ENCODE data around the gene SLC47A2. TPM values are rescaled to one million over a fixed set of nuclear protein-coding genes. Genes with fewer than 3 reads are reported as not detected.
A peak's percentile ranks its signal among the peaks of the same experiment; 100 is the strongest.
"Not testable (repeated sequence)": the region's sequence is repeated elsewhere in the genome, so short reads cannot be mapped to it uniquely, and the experiment has no call there.

SLC47A2 gene, protein sequence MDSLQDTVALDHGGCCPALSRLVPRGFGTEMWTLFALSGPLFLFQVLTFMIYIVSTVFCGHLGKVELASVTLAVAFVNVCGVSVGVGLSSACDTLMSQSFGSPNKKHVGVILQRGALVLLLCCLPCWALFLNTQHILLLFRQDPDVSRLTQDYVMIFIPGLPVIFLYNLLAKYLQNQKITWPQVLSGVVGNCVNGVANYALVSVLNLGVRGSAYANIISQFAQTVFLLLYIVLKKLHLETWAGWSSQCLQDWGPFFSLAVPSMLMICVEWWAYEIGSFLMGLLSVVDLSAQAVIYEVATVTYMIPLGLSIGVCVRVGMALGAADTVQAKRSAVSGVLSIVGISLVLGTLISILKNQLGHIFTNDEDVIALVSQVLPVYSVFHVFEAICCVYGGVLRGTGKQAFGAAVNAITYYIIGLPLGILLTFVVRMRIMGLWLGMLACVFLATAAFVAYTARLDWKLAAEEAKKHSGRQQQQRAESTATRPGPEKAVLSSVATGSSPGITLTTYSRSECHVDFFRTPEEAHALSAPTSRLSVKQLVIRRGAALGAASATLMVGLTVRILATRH
- not detected for polyA plus RNA-seq (2013, experiment 1 of 2; ENCODE audit: insufficient read length)
- polyA plus RNA-seq (2013, experiment 2 of 2; ENCODE audit: insufficient read length) = 0.07 TPM

DNA sequence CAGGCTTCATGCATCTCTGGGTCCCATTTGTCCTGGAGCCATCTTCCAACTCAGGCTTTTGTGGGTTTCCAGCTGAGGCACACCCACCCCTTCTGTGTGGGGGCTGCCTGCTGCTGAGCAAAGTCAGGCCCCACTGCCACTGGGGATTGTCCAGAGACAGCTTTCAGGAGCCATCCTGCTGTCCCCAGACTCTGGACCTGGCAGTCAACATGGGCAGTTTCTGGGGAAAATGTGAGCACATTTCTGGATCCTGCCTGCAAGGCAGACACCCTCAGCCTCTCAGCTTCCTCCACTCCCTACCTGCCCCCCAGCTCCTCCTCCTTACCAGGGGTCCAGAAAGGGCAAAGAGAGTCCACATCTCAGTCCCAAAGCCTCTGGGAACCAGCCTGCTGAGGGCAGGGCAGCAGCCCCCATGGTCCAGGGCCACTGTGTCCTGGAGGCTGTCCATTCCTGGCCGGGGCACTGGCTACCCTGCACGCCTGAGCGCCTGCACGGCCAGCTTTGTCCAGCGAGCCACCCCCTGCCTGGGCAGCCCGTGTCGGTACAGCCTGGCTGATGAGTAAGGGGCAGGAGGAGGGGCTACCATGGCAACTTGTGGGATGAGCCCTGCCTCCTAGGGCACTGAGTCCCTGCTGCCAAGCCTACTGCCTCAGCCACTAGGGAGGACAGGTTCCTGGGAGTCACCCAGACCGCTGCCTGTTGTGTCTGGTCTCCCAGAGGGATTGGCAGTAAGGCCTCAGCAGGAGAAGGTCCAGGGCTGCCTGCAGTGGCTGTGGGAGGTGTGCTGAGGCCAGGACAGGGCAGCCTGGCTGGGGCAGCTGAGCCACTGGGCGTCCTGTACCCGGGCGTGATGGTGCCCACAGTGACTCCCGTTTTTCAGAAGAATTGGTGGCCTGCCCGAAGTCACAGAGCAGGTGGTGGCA is at the start of gene SLC47A2:
SLC47A2 (minus strand) TSS at position 477 of the 923 bp plus-strand sequence; CDS start at position 448, 29 bp downstream.
- DNase-seq = no peak

DNA sequence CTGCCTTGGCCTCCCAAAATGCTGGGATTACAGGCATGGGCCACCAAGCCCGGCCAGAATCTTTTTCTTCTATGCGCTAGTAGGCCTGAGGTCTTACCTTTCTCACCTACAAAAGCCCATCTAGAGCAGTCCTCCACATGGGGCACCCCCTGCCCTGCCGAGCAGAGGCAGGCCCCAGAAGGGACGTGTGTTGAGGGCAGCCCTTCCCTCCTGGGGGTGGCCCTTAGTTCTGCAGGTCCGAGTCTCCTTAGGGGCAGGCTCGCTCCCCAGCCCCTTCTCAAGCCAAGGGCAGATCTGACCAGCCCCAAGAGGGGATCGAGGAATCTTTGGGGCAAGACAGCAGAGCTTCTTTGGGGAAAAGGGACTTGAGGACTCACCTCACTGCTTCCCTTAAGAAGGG is 49.6 kb upstream of the SLC47A2 start:
- no peak for DNase-seq

DNA sequence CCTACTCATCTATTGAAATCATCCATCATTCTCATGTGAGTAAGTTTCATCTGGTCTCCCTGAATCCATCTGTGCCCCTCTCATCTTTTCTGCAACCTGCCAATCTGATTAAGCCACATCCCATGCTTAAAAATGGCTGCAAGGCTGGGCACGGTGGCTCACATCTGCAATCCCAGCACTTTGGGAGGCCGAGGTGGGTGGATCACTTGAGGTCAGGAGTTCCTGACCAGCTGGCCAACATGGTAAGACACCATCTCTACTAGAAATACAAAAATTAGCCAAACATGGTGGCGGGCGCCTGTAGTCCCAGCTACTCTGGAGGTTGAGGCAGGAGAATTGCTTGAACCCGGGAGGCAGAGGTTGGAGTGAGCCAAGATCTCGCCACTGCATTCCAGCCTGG is 47.6 kb upstream of the SLC47A2 start:
- not testable (repeated sequence) for DNase-seq

DNA sequence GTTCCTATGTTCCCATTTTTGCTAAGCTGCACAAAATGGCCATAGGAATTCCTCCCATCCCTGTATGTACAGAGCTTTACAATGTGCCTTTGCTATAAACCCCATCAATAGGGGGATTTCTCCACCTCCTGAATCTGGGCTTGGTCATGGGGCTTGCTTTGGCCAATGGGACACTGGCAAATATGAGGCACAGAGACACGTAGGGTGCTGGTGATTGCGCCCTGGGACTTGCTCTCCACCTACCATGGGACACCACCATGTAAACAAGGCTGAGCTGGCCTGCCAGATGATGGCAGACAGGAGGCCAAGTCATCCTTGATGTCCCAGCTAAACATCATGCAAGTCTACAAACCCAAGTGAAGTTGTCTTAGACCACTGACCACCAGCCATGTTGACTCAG is 47.0 kb upstream of the SLC47A2 start:
- DNase-seq = no peak

DNA sequence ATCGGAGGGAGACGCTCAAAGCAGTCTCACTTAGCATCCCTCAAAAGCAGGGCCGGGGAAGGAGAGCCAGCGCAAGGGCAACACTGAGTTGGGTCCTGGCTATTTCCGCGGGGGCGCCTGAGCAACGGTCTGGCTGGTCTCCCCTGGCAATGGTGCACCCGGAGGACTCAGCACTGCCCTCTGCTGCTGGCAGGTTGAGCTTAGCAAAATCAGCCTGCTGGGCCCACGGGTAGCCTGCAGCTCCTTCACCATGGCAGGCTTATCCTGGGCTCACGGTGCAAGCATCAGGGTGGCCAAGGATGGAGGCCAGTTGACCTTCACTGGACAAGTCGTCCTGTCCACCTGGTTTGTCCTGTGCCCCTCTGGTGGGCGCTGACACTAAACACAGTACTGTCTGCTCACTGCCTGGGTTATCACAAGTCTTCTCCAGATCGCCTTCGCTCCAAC is 46.2 kb upstream of the SLC47A2 start:
- DNase-seq = peak; percentile 56

DNA sequence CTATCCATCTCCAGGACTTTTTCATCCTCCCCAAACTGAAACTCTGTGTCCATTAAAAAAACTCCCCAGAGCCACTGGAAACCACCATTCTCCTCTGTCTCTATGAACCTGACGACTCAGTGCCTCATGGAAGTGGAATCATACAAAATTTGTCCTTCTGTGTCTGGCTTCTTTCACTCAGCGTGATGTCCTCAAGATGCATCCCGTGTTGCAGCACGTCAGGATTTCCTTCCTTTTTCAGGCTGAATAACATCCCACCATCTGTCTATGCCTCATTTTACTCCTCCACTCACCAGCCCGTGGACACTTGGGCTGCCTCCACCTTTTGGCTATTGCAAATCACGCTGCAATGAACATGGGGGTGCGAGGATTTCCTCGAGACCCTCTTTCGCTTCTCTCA is 44.4 kb upstream of the SLC47A2 start:
- DNase-seq = no peak

DNA sequence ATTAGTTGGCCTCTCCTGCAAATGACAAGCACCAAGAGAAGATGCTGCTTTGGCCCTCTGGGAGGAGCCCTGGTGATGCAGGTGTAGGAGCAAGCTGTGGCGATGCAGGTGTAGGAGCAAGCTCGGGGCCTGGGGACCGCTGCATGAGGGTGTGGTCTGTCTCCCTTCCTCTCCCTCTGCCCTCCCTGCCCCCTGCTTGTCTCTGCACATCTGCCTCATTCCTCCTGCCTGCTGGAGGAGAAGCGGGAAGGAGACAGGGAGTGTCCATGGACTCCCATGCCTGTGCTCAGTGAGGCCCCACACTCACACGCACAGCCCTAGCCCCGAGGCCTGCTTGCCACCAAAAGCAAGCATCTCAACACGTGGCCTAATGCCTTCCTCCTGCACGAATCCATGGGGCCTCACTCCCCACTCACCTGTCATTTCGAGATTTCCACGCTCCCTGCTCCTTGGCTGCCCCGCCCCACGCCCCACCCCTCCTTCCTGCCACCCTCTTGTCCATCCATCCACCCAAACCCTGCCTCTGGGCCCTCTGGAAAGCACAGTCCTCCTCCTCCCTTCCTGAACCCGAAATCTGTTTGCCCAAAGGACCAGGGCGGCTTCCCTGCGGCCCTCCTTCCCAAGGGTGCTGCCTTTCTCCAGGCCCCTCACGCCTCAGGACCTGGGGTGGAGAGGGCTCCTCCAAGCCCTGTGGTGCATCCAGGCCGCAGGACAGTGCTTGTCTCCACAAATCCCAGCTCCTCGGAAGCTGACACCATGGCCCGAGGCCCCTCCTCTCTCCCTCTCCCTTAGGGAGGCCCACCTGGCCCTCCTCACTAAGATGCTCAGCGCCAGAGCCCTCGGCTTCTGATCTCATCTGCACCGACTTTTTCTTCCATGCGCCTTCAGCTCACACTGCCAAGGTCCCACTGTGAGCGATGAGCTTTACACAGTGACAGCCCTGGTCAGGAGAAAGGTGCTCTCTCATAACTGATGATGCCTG is 43.5 kb upstream of the SLC47A2 start:
- no peak for DNase-seq

DNA sequence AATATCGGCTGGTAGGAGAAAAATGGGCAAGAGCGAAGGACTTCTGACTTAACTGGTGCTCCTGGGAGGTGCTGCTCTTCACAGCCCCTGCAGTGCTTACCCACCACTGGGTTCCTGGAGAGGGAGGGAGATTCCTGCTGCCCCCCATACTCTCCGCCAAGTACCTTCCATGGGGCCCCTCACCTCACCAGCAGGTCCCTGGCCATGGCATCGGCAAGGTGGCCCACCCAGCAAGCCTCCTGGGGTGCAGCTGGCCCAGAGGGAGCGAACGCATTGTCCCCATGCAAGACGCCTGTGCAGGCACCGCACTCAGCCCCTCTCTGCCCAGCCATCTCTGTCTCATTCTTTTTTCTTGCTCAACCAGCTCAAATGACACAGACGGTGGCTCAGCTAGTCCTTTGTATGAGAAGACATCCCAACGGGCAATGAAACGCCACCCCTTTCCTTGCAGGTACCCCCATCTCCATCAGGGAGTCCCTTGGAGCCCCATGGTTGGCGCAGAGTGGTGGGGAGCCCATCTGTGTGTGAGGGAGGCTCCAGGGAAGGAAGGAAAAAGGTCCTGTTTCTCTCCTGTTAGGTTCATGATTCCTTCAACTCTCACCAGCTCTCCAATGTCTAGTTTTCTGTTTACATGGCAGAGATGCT is 41.3 kb upstream of the SLC47A2 start:
- DNase-seq = no peak

DNA sequence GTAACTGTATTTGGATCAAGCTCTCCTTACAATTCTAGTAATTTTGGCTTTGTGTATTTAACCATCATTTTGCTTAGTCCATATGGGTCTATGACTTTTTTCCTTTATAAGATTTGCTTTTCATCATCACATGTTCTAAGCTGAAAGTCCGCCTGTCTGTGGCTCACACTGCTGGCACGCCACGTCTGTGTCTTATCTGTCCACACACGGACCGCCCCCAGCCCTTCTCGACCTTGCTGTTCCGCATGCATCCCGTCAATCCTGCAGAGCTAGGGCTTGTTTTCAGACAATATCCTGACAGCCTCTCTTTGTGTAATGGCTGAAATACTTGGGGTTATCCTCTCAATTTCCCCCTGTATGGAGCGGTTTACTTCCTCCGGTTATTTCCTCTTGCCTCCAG is 40.2 kb upstream of the SLC47A2 start:
- DNase-seq = no peak

DNA sequence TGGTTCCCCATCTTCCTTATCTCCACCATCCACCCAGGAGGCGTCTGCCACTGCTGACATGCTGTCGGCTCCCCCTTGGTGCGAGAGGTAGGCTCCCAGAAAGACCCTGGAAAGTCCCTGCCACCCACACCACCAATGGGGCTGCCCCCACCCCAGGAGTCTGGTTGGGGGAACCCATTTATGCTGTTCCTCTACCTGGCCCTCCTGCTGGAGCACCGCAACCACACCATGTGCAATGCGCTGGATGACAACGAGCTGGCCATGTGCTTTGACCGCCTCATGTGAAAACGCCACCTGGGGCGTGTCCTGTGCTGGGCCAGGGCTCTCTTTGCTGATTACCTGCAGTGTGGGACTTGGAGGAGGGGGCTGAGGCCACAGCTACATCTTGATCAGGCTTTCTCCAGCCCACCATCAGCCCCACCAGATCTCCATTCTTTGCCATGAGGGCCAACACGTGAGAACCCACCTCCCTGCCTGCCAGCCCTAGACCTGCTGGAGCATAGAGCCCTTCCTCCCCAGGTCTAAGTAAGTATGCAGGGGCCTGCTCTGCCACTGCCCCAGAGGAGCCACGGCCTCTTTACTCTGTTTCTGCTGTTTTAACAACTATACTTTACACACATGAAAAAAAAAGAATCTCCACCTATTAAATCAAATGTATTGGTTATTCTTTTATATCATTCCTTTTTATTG is 39.6 kb upstream of the SLC47A2 start:
- no peak for DNase-seq

DNA sequence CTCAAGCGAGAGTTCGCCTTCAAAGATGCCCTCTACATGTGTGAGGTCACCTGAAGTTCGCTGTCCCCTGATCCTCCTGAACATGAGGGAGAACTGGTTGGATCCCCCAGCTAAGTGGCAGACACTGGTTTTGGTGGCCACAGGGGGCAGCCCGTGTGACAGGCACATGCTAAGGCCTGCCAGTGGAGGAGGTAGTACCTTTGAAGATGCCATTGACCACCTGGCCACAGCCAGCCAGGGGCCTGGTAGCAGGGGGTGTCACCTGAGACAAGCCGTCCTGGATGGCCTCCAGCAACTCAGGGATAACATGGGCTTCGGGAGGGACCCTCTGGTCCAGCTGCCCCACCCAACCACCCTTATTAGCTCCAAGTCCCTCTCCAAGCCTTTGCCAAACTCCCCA is 39.0 kb upstream of the SLC47A2 start:
- no peak for DNase-seq

DNA sequence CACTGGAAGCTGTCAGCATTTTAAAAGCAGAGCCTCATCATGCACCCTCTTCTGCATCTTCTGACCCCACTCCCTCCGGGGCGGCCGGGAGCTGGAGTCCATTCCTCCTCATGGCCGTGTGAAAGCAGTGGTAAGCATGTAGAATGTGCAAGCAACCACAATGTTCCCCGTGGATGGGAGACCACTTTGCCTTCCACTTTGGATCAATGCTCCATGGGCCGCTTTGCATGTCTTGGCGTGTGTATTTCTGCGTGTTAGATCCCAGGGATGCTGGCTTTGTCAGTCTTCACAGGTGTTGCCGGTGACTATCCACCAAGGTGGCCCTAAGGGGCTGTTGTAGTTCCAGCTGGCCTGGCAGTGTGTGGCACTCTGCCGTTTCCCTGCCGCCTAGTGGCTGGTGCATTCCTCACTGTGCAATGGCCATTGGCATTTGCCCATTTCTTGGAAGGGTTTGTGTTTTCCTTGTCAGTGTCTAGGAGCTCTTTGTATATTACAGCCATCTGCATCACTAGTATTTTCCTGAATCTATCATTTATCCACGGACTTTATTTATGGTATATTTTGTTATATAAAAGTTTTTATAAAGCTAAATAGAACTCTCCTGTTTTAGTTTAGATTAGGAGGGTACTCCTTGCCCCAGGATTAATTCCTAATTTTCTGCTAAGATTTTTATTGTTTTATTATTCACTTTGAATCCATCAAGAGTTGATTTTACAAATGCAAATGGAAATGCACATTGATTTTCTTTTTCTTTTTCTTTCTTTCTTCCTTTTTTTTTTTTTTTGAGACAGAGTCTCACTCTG is 37.5 kb upstream of the SLC47A2 start:
- DNase-seq = peak; percentile 7

DNA sequence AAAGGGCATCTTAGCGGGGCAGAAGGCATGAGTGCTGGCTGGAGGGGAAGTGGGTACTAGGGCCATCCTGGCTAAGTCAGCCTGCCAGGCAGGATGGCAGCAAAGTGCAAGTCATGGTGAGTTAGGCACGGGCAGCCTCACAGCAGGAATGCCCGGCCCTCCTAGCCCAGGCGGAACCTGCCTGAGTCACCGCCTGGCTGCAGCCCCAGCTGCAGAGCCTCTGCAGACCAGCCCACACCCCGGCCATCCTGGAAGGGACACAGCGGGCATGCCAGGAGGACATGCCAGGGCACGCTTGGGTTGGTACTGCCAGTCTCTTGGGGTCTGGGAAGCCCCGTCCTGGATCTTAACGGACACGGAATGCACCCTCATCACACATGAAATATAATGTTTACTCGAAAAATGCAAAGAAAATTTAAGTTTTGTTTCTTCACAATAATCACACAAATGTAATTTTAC is 36.7 kb upstream of the SLC47A2 start:
- DNase-seq = peak; percentile 49

DNA sequence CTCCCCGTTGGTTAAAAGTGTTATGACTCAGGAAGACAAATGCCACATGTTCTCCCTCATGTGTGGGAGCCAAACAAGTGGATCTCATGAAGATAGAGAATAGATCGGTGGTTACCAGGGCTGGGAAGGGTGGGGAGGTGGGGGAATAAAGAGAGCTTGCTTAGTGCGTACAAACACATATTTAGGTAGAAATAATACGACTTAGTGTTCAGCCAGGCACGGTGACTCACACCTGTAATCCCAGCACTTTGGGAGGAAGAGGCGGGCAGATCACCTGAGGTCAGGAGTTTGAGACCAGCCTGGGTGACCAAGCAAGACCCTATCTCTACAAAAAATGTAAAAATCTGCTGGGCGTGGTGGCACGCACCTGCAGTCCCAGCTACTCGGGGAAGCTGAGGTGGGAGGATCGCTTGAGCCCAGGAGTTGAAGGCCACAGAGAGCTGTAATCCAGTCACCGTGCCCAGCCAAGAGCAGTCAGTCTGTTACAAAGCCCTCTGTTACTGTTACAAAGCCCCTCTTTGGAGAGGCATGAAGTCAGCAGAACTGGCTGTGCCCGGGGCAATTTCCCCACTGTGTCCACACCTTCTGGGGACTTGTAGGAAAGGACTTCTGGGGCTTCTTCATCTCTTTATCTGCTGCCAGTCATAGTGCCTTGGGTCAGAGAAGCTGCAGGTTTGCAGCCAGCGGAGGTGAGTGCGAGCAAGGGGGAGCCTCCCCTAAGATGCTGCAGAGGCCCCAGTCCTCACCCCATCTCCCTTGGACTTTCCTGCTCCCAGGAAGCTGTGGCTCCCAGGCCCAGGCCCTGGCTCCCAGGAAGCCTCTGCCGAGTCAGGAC is 36.0 kb upstream of the SLC47A2 start:
- DNase-seq = no peak

DNA sequence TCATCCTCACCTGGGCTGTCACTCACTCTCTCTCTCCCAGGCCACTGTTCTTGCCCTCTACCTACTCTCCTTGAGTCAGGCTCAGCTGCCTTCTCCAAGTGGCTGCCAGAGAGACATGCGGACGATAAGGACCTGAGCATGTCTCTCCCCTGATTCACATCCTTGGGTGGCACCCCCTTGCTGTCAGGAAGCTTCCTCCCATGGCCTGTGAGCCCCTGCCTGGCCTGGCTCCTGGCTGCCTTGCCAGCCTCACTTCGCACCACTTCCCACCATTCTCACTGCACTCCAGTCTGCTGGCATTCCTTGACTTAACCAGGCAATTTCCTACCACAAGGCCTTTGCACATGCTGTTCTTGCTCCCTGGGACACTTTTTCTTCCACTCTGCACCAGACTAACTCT is 34.5 kb upstream of the SLC47A2 start:
- DNase-seq = no peak

DNA sequence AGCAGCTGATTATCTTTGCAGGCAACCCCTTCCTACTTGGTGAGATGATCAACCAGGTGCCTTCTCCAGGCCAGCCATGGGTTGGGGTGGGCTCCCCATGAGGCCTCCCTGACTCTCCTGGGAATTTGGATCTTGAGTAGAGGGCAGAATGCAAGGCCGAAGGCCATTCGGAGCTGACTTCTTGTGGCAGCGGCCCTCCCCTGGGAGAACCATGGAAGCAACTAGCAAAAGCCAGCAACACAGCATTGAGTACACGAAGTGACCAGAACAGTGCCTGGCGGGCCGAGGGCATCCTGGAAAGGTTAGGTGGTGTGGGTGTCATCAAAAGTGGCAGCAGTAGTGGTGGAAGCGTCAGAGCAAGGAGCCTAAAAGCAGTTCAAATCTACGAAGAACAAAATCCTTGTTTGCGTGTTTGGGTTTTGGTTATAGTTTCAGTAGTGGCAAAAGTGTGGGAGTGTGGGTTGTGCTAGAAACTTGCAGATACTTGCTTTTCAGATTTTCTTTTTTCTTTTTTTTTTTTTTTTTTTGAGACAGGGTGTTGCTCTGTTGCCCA is 33.7 kb upstream of the SLC47A2 start:
- no peak for DNase-seq

DNA sequence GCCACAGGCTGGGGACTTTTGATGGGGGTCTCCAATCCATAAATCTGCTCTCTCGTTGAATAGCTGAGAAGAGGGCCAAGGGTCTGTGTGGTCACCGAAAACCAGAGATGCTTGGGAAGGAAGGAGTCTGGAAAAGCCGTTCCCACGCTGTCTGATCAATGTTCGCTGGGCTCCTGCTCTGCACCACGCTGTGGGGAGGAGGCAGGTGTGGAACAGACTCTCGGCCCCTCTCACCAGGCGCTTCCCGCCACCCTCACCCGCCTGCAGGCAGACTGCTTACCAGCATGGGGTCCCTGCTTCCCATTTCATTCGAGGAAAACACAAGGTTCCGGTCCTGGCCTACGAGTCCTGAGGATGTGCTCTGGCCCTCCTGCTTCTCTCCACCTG is 32.4 kb upstream of the SLC47A2 start:
- no peak for DNase-seq

All from fibroblast of skin of scalp (primary cell).